Loucy (cell line): ENCODE results near the gene TRIM56.

ENCODE experiments used
- CTCF ChIP-seq: fragments of 200-600 bp; sonication (generic); conservative IDR thresholded peaks from 2 replicates; pipeline ENCODE4 v1.5.1; 2014; ENCODE audit warnings: mild to moderate bottlenecking, antibody characterized with exemption, low read length
- EZH2phosphoT487 ChIP-seq: fragments of 200-600 bp; IDR thresholded peaks from 2 replicates; pipeline ENCODE4 v1.6.1; 2018; ENCODE audit warnings: antibody characterized with exemption, mild to moderate bottlenecking, moderate library complexity, borderline replicate concordance

DNA sequence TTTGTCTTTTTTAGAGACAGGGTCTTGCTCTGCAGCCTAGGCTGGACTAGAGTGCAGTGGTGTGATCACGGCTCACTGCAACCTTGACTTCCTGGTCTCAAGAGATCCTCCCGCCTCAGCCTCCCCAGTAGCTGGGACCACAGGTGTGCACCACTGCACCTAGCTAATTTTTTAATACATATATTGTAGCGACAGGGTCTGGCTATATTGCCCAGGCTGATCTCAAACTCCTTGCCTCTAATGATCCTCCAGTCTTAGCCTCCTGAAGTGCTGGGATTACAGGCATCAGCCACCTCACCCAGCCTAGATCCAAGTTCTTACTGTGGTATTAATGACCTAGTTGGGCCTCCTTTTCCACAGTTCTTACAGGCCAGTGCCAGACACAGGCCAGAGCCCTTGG is 29.9 kb downstream of the TRIM56 start:
- TF ChIP-seq CTCF (no peak), EZH2phosphoT487 (no peak)
